ENCODE data around the gene FADS6.

Gene FADS6

DNA sequence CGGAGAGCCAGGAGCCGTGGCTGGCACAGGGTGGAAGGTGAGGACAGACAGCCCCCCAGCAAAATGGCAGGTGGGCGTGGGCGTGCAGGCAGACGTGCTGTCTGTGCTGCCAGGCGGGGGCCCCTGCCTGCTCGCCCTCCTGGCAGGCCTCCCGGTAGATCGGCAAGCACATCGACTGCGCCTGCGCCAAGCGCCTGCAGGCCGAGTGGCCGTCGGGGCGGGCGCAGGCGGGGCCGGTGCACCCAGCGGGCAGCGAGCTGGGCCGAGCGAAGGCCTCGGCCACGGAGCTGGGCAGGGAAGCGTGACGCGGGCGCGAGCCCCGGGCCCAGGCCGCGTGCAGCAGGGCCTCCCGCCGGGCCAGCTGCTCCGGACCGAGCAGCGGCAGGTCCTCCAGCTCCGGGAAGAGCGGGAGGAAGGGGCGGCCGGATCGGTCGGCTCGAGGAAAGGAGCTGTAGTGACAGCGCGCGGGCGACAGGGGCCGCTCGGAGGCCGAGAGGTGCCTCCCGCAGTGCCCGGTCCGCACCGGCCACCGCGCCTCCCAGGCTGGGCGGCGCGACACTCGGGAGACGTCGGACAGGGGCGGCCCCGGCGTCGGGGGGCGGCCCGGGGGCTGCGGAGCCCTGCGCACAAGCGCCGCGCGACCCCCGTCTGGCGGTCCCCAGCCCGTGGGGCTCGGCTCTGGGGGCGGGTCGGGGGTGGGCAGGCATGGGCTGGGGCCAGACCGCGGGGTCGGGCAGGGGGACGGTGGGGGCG is 50.7 kb downstream of the FADS6 start:
- no peaks in the 10 kb centered on the region for H3K27me3 ChIP-seq (ENCODE audit: low read depth, low read length)
- no peak overlapping the region for H3K4me3 ChIP-seq (ENCODE audit: low read length)
- peaks cover 10% of the 10 kb centered on the region for H3K4me1 ChIP-seq (ENCODE audit: low read length)
- H3K27ac ChIP-seq (ENCODE audit: low read length): no peak overlapping the region
- no peak overlapping the region for H2AFZ ChIP-seq (ENCODE audit: low read depth, low read length)
- no peaks in the 10 kb centered on the region for H4K20me1 ChIP-seq (ENCODE audit: insufficient read depth, low read length)
- H3K9me3 ChIP-seq (ENCODE audit: insufficient read depth, low read length): no peaks in the 10 kb centered on the region
- H3K79me2 ChIP-seq (ENCODE audit: low read length): no peaks in the 10 kb centered on the region
- no peak overlapping the region for H3K4me2 ChIP-seq (ENCODE audit: low read length)
- no peak overlapping the region for H3K9ac ChIP-seq (ENCODE audit: low read length)
- TF ChIP-seq, protein P1, sequence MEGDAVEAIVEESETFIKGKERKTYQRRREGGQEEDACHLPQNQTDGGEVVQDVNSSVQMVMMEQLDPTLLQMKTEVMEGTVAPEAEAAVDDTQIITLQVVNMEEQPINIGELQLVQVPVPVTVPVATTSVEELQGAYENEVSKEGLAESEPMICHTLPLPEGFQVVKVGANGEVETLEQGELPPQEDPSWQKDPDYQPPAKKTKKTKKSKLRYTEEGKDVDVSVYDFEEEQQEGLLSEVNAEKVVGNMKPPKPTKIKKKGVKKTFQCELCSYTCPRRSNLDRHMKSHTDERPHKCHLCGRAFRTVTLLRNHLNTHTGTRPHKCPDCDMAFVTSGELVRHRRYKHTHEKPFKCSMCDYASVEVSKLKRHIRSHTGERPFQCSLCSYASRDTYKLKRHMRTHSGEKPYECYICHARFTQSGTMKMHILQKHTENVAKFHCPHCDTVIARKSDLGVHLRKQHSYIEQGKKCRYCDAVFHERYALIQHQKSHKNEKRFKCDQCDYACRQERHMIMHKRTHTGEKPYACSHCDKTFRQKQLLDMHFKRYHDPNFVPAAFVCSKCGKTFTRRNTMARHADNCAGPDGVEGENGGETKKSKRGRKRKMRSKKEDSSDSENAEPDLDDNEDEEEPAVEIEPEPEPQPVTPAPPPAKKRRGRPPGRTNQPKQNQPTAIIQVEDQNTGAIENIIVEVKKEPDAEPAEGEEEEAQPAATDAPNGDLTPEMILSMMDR (IDR thresholded peaks at IDR 0.05; ENCODE audit: low read depth, low read length): no peak
- no peak for TF ChIP-seq EZH2phosphoT487 (IDR thresholded peaks at IDR 0.05; ENCODE audit: low read depth)
- no peaks in the 10 kb centered on the region for H3K36me3 ChIP-seq (replicated peaks; ENCODE audit: low read depth, low read length)

DNA sequence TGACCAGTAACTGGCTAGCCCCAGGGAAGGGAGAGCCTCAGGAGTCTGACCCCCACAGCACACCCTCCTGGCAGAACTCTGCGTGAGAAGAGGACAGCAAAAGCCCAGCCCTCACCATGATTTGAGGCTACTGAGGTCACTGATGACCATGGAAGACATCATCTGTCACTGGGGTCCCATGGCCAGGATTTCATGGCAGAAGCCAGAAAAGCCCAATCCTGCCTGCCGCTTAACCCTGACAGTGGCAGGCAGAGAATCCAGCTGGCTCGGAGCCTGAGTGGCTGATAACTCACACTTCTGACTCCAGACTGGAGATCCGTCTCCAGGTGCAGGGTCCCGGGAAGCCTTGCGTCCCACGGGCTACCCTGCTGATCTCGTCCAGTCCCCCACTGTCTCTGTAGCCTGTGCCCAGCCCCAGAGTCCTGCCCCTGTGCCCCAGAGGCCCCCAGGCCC is 51.3 kb downstream of the FADS6 start:
- H3K36me3 ChIP-seq (replicated peaks; ENCODE audit: low read depth, low read length): no peaks in the 10 kb centered on the region
- H4K20me1 ChIP-seq (ENCODE audit: insufficient read depth, low read length): no peaks in the 10 kb centered on the region
- H3K9me3 ChIP-seq (ENCODE audit: insufficient read depth, low read length): no peaks in the 10 kb centered on the region
- H3K4me1 ChIP-seq (ENCODE audit: low read length): peaks cover 10% of the 10 kb centered on the region
- H3K4me2 ChIP-seq (ENCODE audit: low read length): no peak overlapping the region
- H2AFZ ChIP-seq (ENCODE audit: low read depth, low read length): no peak overlapping the region
- TF ChIP-seq EZH2phosphoT487 (IDR thresholded peaks at IDR 0.05; ENCODE audit: low read depth): no peak
- TF ChIP-seq, protein P1 (IDR thresholded peaks at IDR 0.05; ENCODE audit: low read depth, low read length): no peak
- no peak overlapping the region for H3K4me3 ChIP-seq (ENCODE audit: low read length)
- no peak overlapping the region for H3K27ac ChIP-seq (ENCODE audit: low read length)
- no peaks in the 10 kb centered on the region for H3K79me2 ChIP-seq (ENCODE audit: low read length)
- no peak overlapping the region for H3K9ac ChIP-seq (ENCODE audit: low read length)
- H3K27me3 ChIP-seq (ENCODE audit: low read depth, low read length): no peaks in the 10 kb centered on the region

DNA sequence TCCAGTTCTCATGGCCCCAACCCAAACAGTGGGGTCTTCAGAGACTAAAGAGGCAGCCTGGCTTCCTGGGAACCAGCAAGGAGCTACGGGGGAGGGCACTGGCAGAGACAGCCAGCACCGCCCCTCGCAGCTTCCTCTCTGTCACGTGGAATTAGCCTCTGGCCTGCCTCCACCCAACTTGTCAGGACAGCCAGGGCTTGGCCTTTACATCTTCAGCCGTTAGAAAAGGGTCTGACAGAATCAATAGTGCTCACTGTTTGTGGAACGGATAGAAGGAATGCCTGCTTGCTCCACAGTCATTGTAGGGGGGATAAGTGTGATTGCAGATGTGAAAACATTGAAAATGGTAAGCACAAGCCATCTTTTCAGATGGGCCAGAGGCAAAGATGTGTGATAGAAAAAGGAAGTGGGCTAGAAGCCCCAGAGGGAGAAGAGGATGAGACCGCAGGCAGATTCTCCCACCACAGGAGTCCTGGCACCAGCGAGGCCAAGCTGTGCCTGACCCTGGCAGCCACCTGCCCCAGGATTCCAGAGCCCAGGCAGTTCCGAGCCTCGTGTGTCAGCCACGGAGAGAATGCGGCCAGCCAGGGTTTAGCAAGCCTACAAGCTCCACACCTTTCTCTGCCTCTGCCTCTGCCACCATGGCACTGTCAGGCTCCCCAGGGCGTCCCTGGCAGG is 52.3 kb downstream of the FADS6 start:
- Histone ChIP-seq H3K27me3 (ENCODE audit: low read depth, low read length) (no peaks in the 10 kb centered on the region), H2AFZ (ENCODE audit: low read depth, low read length) (no peak overlapping the region), H4K20me1 (ENCODE audit: insufficient read depth, low read length) (no peaks in the 10 kb centered on the region), H3K9me3 (ENCODE audit: insufficient read depth, low read length) (no peaks in the 10 kb centered on the region), H3K79me2 (ENCODE audit: low read length) (no peaks in the 10 kb centered on the region), H3K4me2 (ENCODE audit: low read length) (0 out of 2 replicates have a peak overlapping the region, but pooled peaks have one; percentile 5), H3K4me1 (ENCODE audit: low read length) (peaks cover 10% of the 10 kb centered on the region), H3K36me3 (replicated peaks; ENCODE audit: low read depth, low read length) (no peaks in the 10 kb centered on the region), H3K27ac (ENCODE audit: low read length) (no peak overlapping the region), H3K4me3 (ENCODE audit: low read length) (no peak overlapping the region), H3K9ac (ENCODE audit: low read length) (no peak overlapping the region)
- TF ChIP-seq, protein P1 (IDR thresholded peaks at IDR 0.05; ENCODE audit: low read depth, low read length): no peak
- no peak for TF ChIP-seq EZH2phosphoT487 (IDR thresholded peaks at IDR 0.05; ENCODE audit: low read depth)
